ENCODE measurements around the gene NRCAM.
"Not testable (repeated sequence)": the region's sequence is repeated elsewhere in the genome, so short reads cannot be mapped to it uniquely, and the experiment has no call there.

NRCAM gene

DNA sequence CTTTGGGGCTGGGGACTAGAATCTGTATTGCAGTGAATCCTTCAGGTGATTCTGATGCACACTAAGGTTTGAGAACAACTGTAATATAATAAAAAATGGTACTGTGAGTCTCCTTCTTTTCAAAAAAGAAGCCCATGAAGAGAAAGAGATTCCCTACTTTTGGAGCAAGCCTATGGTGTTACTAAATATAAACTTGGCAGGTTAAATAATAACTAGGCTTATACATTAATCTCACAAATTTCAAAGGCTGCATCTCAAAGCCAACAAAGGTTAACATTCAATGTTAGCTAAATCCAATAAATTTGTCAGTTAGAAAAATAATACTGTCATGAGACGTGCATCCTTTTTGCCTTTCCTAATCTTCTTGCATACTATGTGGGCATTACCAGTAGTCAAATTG lies 166.4 kb downstream of the NRCAM start:
- FAIRE-seq: no peak
- no peak for DNase-seq (ENCODE audit: insufficient read length, low spot score)

DNA sequence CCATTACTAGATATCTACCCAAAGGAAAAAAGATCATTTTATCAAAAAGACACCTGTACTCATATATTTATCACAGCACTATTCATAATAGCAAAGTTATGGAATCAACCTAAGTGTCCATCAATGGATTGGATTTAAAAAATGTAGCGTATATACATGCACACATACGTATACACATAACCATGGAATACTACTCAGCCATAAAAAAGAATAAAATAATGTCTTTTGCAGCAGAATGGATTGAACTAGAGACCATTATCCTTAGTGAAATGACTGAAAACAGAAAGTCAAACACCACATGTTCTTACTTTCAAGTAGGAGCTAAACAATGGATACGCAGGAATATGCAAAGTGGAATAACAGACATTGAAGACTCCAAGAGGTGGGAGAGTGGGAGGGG lies 168.4 kb downstream of the NRCAM start:
- no peak for DNase-seq (ENCODE audit: insufficient read length, low spot score)
- no peak for FAIRE-seq

DNA sequence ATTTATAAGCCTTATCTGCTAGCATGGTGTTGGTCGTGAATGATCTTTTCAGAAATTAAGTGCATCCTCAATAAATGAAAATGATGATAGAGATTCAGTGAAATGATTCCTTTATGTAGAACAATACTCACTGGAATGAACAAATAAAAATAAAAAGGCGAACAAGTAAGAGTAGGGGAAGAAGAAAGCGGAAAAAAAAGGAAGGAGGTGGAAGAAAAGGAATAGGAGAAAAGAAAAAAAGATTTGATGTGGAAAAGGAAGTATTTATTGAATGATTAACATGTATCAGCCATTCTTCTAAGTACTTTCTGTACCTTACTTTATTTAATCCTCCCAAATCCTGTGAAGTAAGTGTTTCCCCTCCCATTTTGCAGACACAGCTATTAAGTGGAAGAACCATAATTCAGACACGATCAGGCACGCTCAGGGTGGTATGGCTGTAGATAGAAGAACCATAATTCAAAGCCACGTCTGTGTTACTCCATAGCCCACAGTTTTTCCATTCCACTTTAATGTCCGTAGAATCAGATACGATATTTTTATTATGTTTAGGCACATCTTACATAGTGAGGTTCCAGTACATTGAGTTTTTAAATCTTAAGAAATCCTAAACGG lies 169.8 kb downstream of the NRCAM start:
- no peak for FAIRE-seq
- no peak for DNase-seq (ENCODE audit: insufficient read length, low spot score)

DNA sequence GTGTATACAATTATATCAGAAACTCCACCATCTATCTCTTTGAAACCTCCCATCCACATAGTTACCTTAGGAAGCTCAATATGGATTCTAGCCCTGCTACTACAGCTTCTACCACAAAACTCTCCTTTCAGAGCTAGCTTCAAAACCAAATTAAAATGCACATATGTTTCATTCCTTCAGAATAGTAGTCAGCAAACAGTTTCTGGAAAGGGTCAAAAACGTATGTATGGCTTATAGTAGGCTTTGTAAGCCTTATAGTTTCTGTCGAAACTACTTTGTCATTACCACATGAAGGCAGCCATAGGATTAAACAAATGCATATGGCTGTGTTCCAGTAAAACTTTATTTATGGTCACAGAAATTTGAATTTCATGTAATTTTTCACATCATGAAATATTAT lies 170.5 kb downstream of the NRCAM start:
- no peak for DNase-seq (ENCODE audit: insufficient read length, low spot score)
- FAIRE-seq: no peak

DNA sequence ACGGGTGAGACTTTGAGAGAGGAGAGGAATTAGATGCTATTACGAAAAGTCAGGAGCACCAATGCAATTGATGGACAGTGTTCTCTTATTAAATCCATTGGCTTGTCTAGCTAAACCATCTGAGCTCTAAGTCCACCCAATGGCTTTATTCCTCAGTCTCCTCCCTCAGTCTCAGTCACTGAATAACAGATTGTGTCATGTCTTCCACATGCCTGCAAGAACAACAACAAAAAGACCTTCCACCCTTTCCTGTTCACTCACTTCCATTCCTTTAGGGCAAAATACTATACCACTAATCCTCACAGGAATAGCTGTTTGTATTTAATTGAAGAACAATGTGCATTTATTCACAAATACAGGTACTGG lies 171.2 kb downstream of the NRCAM start:
- FAIRE-seq (no peak), DNase-seq (ENCODE audit: insufficient read length, low spot score) (no peak)

DNA sequence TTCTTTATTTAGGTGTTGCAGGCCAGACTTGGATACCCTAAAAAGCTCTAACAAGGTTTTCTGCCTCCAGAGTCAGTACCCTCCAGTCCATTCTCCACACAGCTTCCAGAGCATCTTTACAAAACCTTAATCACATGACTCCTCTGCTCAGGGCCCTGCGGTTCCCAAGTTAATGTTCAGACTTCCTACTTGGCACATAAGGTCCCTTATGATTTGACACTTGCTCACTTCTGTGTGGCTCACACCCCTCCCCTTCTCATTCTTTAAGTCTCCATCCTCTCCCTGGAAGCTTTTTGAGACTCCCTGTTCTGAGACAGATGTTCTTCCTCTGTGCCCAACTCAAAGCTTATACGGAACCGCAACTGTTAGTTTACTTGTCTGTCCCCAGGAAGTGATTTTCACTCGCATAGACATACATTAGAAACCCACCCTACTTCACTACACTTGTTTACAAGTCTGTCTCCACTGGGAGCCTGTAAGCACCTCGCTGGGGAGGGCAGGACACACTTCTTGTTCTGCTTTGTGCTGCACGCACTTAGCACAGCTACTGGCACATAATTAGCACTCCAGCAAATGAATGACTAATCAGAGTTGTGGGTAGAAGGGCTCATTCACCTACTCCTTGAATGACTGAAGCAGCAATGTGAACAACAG lies 171.8 kb downstream of the NRCAM start:
- FAIRE-seq (peak; percentile 80), DNase-seq (ENCODE audit: insufficient read length, low spot score) (peak; percentile 7)

DNA sequence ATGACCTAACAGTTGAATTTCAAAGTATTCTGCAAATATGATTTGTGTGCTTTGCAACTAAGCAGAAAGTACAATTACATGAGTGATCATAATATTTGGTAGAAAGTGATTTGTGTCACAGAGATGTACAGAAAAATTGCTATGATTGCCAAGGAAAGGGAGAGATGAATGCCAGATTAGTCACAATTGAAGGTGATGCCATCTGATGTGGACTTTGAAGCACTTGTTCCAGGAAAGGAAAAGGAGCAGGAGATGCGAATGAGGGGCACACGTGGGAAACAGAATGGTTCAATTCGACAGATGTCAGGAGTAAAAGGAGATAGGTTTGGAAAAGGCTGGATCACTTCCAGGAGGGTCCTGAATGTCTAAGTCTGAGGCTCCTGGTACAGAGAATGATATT lies 173.0 kb downstream of the NRCAM start:
- DNase-seq (ENCODE audit: insufficient read length, low spot score) (no peak), FAIRE-seq (no peak)

DNA sequence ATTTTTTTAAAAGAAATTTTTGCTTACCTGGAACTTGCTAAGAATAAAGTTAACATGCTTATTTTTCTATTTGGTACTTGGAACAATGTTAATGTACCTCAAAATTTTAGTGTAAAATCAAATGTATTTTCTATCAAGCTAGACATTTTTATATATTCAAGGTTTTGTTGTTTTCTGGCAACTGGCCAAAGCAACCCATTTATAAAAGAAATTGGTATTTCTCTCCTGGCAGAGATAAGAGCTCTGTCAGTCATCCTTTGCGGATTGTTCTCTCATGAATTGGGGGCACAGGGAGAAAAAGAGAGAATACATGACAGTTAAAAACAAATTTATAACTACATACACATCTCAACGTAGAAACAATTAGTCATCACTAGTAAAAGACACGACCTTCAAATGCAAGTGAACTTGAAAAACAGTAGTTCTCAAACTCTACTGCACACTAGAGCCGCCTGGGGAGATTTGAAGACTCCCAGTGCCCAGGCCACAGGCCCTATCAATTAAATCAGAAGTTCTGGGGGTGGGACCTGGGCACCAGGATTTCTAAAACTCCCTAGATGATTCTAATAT lies 173.7 kb downstream of the NRCAM start:
- DNase-seq (ENCODE audit: insufficient read length, low spot score): no peak
- FAIRE-seq: no peak

DNA sequence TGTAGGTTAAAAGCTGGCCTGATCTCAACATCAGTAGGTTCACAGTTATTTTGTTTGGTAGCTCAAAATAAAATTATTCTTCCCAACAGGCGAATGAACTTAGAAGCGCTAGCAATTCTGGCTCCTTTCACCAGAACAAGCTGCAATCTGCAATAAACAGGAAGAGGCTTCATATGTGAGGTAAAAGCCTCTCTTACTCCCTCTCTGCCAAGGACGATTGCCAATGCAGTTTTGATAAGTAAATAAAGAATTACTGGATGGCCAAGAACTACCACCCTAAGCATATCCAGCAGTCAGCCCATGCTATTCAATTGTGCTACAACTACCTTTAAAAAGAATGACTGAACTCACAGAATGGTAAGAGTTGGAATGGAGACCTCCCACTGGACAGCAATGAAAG lies 176.1 kb downstream of the NRCAM start:
- DNase-seq (ENCODE audit: insufficient read length, low spot score): no peak
- FAIRE-seq: no peak

DNA sequence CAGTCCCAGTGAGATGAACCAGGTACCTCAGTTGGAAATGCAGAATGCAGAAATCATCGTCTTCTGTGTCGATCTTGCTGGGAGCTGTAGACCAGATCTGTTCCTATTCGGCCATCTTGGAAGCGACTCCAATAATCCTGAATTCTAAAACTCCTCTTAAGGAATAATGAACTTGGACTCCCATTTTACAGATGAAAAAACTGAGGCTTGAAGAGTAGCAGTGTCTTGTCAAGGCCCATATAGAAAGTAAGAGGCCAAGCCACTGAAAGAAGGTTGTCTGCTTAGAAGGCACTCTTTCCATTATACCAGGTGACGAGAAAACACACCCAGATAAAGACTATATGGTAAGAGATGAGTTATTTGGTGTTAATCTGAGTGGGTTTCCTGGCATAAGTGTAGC lies 177.5 kb downstream of the NRCAM start:
- FAIRE-seq: no peak
- no peak for DNase-seq (ENCODE audit: insufficient read length, low spot score)

DNA sequence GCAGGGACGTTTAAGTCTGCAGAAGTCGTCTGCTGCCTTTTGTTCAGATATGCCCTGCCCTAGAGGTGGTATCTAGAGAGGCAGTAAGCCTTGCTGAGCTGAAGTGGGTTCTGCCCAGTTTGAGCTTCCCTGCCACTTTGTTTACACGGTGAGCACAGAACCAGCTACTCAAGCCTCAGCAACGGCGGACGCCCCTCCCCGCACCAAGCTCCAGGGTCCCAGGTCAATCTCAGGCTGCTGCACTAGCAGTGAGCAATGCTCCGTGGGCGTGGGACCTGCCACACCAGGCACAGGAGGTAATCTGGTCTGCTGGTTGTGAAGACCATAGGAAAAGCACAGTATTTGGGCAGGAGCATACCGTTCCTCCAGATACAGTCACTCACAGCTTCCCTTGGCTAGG lies 178.0 kb downstream of the NRCAM start:
- no peak for FAIRE-seq

DNA sequence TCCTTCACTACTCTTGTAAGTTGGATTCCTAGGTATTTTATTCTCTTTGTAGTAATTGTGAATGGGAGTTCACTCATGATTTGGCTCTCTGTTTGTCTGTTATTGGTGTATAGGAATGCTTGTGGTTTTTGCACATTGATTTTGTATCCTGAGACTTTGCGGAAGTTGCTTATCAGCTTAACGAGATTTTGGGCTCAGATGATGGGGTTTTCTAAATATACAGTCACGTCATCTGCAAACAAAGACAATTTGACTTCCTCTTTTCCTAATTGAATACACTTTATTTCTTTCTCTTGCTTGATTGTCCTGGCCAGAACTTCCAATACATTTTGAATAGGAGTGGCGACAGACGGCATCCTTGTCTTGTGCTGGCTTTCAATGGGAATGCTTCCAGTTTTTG lies 181.8 kb downstream of the NRCAM start:
- DNase-seq (ENCODE audit: insufficient read length, low spot score); FAIRE-seq: not testable (repeated sequence)

More for the DNA sequence above, 178.0 kb downstream of the NRCAM start:
- no peak for DNase-seq (ENCODE audit: insufficient read length, low spot score)

DNA sequence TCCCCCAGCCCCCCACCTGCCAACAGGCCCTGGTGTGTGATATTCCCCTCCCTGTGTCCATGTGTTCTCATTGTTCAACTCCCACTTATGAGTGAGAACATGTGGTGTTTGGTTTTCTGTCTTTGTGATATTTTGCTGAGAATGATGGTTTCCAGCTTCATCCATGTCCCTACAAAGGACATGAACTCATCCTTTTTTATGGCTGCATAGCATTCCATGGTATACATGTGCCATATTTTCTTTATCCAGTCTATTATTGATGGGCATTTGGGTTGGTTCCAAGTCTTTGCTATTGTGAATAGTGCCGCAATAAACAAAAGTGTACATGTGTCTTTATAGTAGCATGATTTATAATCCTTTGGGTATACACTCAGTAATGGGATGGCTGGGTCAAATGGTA lies 183.3 kb downstream of the NRCAM start:
- not testable (repeated sequence) for DNase-seq (ENCODE audit: insufficient read length, low spot score); FAIRE-seq

DNA sequence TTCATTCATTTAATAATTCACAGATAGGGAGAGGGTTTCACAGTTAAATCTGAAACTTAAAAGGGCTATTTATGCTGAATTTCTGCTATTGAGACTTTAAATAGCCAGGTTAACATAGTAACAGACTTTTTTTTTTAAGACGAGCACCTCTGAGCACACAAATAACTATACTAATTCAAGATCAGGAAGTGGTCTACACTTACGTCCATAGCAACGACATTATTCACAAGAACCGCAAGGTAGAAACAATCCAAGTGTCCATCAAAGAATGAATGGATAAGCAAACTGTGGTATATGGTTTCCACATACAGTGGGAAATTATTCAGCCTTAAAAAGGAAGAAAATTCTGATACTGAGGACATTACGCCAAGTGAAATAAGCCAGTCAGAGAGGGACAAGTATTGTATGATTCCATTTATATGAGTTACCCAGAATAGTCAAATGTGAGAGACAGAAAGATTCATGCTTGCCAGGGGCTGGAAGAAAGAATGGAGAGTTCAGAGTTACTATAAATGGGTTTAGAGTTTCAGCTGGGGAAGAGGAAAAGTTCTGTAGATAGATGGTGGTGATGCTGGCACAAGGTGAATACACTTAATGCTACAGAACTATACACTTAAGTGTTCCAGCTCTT lies 185.7 kb downstream of the NRCAM start:
- FAIRE-seq (no peak), DNase-seq (ENCODE audit: insufficient read length, low spot score) (no peak)

DNA sequence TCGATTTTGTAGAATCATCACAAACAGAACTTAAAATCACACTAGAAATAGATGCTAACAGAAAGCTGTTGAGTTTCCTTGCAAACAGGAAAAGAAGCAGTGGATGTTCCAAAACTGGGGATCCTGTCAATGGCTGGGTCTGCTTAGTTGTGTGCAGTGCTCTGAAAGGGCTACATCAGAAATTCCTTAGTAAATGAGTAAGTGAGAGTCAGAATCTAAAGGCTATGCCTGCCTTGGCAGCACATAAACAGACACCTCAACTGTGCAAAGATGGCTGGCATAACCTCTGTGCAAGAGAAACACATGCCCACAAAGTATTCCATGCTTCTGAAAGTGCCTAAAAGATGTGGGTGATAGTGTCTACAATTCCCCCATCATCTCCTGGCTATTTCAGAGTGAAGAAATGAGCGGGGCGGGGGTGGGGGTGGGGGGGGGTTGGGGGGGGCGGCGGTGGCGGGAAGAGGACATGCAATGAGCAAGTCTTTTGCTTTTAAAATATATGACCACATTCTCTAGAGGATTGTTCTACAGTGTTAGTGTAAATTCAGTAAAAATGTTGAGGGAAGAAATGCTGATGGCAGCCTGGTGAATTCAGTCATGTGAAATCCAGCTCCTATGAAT lies 187.9 kb downstream of the NRCAM start:
- DNase-seq (ENCODE audit: insufficient read length, low spot score) (no peak), FAIRE-seq (no peak)

DNA sequence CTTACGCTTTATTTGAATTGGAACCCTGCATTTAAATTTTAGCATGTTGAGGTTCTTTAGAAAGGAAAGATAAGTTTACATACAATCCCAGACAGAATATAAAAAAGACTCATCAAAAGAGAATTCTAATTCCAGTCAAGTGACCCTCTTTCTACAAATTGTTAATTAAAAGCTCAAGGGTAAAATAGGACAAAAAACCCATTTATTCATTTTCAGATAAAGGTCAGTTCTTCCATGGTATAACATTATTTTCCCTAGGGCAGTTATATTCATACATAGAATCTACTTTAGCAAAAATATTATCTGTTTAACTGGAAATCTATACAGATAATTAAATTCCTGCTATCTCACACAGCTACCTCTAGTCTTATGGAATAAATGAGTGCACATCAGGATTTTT lies 188.6 kb downstream of the NRCAM start:
- FAIRE-seq: no peak
- DNase-seq (ENCODE audit: insufficient read length, low spot score): no peak

DNA sequence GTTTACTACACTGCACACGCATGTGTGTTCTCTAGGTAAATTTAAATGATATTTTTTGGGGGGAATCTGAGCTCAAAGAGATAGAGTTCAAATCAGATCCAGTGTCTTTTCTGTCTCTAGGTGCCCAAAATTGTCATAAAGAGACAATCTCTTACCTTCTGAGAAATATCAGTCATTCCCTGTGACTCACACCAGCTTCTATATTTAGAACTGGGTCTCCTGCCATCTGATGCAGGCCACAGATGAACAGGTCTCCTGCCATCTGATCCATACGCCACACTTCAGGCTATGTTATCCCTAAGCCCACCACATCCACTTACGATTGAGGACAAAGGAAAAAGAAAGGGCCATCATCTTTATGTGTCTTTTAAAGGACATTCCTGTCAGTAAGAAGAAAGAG lies 189.7 kb downstream of the NRCAM start:
- FAIRE-seq (no peak), DNase-seq (ENCODE audit: insufficient read length, low spot score) (no peak)

DNA sequence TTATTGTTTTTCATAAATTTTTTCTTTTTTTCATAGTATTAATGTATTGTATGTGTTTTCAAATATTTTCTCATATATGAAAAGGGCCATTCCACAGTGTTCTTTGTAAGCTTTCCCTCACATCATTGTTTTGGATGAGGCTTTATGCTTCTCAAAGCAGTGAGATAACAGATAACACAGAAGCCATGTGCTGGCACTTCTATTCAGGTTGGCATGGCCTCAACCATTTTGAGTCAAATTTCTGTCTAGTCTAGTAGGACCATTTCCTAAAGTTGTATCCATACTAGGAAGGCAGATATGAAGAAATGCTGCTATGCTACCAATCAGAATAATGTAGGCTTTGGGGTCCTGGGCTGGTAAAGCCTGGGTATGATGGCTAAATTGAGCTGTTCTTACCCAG lies 190.2 kb downstream of the NRCAM start:
- DNase-seq (ENCODE audit: insufficient read length, low spot score) (no peak), FAIRE-seq (no peak)

DNA sequence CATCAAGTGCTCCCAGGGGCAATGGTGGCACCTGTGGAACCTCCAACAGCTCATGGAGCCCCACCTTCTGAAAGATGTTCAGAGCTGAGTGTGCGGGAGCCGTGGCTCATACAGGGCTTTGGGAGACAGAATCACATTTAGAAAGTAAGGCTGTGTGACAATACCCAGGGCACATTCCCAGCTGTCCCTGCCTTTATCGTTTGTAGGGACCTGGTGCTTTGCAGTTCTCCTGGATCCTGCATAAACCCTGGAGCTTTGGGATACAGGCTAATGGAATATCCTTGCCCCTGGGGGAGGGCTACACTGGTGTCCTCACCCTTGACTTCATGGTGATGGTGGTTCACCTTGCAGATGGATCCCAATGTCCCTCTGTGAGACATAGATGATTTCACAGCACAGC lies 191.2 kb downstream of the NRCAM start:
- no peak for DNase-seq (ENCODE audit: insufficient read length, low spot score)
- FAIRE-seq: no peak

DNA sequence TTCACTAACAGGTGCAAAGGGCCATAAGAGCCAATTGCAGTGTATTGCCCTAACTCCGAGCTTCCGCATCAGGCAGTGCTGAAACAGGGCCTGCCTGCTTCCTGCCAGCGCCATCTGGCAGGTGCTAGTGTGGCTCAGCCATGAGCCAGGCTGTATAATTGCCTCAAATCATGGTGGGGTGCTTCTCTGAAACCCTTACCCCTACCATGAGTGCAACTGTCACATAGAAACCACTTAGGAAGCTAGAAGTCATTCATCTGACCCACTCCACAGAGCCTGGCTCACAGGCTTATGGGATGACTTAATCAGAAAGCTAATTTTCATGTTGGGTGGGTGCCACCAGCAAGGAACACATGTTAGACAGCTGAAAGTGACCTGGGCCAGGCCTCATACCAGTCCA lies 192.8 kb downstream of the NRCAM start:
- DNase-seq (ENCODE audit: insufficient read length, low spot score): no peak

DNA sequence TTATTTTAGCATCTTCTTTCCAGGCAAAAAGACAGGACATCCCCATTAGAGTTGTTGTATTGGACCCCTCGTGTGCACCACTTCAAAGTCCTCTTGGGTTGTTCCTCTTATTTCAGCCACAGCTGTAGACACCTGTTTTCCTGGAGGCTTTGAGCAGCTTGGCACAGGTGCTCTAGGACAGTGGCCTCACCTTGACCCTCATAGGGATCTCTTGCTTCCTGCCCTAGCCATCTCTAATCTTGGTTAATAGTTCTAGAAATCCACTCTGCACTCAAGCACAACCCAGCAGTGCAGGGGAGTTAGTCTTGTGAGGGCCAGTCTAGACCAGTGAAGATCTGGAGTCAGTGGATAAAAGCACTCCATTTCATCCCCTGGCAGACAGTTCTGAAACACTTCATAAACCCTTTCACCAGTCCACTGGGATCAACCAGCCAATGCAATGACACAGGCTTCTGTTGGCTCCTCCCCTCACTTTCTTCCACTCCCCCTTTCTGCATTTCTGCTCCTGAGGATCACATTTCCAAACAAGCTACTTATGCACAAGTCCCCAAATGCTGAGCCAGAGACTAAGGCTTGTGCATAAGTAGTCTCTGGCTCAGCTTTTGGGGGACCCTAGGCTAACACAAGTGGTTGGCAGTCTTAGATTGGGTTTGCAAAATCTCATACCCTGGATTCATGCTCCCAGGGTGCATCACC lies 194.5 kb downstream of the NRCAM start:
- no peak for FAIRE-seq

More for the DNA sequence above, 192.8 kb downstream of the NRCAM start:
- FAIRE-seq: no peak

More for the DNA sequence above, 194.5 kb downstream of the NRCAM start:
- no peak for DNase-seq (ENCODE audit: insufficient read length, low spot score)
